Endothelial cell of umbilical vein (primary cell): ENCODE data around the gene BCAR3.

ENCODE experiments used
- CTCF ChIP-seq, 2 donors: IDR thresholded peaks; 1 replicate in 1 of 2; 2 replicates in 1 of 2; pipeline ENCODE4 v1.5.1; 2011; ENCODE audit warnings: low read length in 2 of 2, mild to moderate bottlenecking in 2 of 2, moderate library complexity in 2 of 2, control low read depth in 1 of 2, inconsistent platforms in 1 of 2, low read depth in 1 of 2; ENCODE audit not compliant: insufficient read depth in 1 of 2; ENCODE audit errors: extremely low read depth in 1 of 2
- EZH2 ChIP-seq: IDR thresholded peaks from 2 replicates; pipeline ENCODE4 v1.6.1; 2012; ENCODE audit warnings: borderline replicate concordance, low read depth, mild to moderate bottlenecking, moderate library complexity, low read length, inconsistent platforms; ENCODE audit not compliant: severe bottlenecking
- GATA2 ChIP-seq: IDR thresholded peaks from 2 replicates; pipeline ENCODE4 v1.7.0; 2011; ENCODE audit warnings: low read depth, mild to moderate bottlenecking, moderate library complexity, mixed read lengths, low read length; ENCODE audit not compliant: insufficient read length, insufficient read depth
- POLR2A ChIP-seq: IDR thresholded peaks from 2 replicates; pipeline ENCODE4 v1.6.1; 2012; ENCODE audit warnings: low read depth, mild to moderate bottlenecking, control low read depth, low read length
- POLR2AphosphoS5 ChIP-seq: IDR thresholded peaks from 2 replicates; pipeline ENCODE4 v1.6.1; 2012; ENCODE audit warnings: low read depth, mild to moderate bottlenecking, control low read depth, low read length, moderate library complexity; ENCODE audit not compliant: insufficient read depth

GRCh38 chr1:93672069-93672468 lies 9.6 kb downstream of the BCAR3 start:
- TF ChIP-seq EZH2: no peak
- TF ChIP-seq POLR2AphosphoS5: peak; percentile 87
- TF ChIP-seq CTCF (IDR thresholded peaks at IDR 0.05; ENCODE audit: extremely low read depth in 1 of 2, insufficient read depth in 1 of 2, low read depth in 1 of 2, low read length in 2 of 2): no peak
- TF ChIP-seq POLR2A: peak; percentile 51
- peak; percentile 99 for TF ChIP-seq GATA2
